CD4-positive, alpha-beta memory T cell (primary cell): ENCODE measurements around the gene CHD6. TPM values are rescaled to one million over a fixed set of nuclear protein-coding genes. Genes with fewer than 3 reads are reported as not detected.

Experiments
- CTCF ChIA-PET: fragments of 350-600 bp; sonication (Branson Sonifier 250); formaldehyde crosslinking; loops from one replicate; lab custom pipeline; 2021; ENCODE audit warnings: inconsistent platforms; ENCODE audit not compliant: partially characterized antibody; lab: Charles Lee
- POLR2A ChIA-PET: fragments of 350-600 bp; sonication (Branson Sonifier 250); formaldehyde crosslinking; loops from one replicate; lab custom pipeline; 2021; ENCODE audit not compliant: partially characterized antibody; lab: Charles Lee
- DNase-seq, 5 donors: peaks; one replicate each; pipeline versions ENCODE4 v3.0.0 to v3.0.0-alpha.2; 2020 to 2022; ENCODE audit warnings: mixed read lengths in 1 of 5
- H3K27ac ChIP-seq: one replicate; pipeline ENCODE4 v1.7.0; 2013; ENCODE audit warnings: low read depth, low read length
- H3K27me3 ChIP-seq: 2 replicates; pipeline ENCODE4 v1.7.0; 2013; ENCODE audit warnings: mild to moderate bottlenecking, low read length, moderate library complexity; ENCODE audit not compliant: insufficient read depth
- H3K36me3 ChIP-seq: 2 replicates; pipeline ENCODE4 v1.7.0; 2013; ENCODE audit warnings: mild to moderate bottlenecking, low read length, moderate library complexity; ENCODE audit not compliant: insufficient read depth
- H3K4me1 ChIP-seq: 2 replicates; pipeline ENCODE4 v1.7.0; 2013; ENCODE audit warnings: mild to moderate bottlenecking, low read length, moderate library complexity; ENCODE audit not compliant: insufficient read depth
- H3K4me3 ChIP-seq, 2 donors: one replicate each; pipeline ENCODE4 v1.7.0; 2013; ENCODE audit warnings: low read length in 2 of 2, mild to moderate bottlenecking in 1 of 2
- H3K9me3 ChIP-seq, 2 donors: one replicate each; pipeline ENCODE4 v1.7.0; 2013; ENCODE audit warnings: low read length in 2 of 2, control low read depth in 1 of 2; ENCODE audit not compliant: control insufficient read depth in 1 of 2
- H3K27ac Mint-ChIP-seq, 7 donors: one replicate each; pipeline ENCODE4 v1.8.0; 2020 to 2021; ENCODE audit warnings: mixed read lengths in 7 of 7, mild to moderate bottlenecking in 6 of 7, inconsistent platforms in 3 of 7, moderate library complexity in 3 of 7
- H3K27me3 Mint-ChIP-seq, 2 donors: one replicate each; pipeline ENCODE4 v1.8.0; 2020 to 2021; ENCODE audit warnings: mixed read lengths in 2 of 2
- H3K36me3 Mint-ChIP-seq, 2 donors: one replicate each; pipeline ENCODE4 v1.8.0; 2020 to 2021; ENCODE audit warnings: mixed read lengths in 2 of 2, inconsistent platforms in 1 of 2, mild to moderate bottlenecking in 1 of 2
- H3K4me1 Mint-ChIP-seq, 4 donors: one replicate each; pipeline ENCODE4 v1.8.0; 2020 to 2021; ENCODE audit warnings: mixed read lengths in 4 of 4, mild to moderate bottlenecking in 1 of 4
- H3K4me3 Mint-ChIP-seq, 8 donors: one replicate each; pipeline ENCODE4 v1.8.0; 2020 to 2021; ENCODE audit warnings: mixed read lengths in 8 of 8, mild to moderate bottlenecking in 7 of 8, moderate library complexity in 6 of 8, inconsistent platforms in 3 of 8
- H3K9me3 Mint-ChIP-seq, 8 donors: one replicate each; pipeline ENCODE4 v1.8.0; 2020 to 2021; ENCODE audit warnings: mixed read lengths in 8 of 8, mild to moderate bottlenecking in 5 of 8, inconsistent platforms in 3 of 8, moderate library complexity in 1 of 8
- intact Hi-C: fragments of 100-400 bp; cut with micrococcal nuclease; formaldehyde crosslinking; loops from one replicate; pipeline ENCODE4 v1.15.1; 2023
- polyA plus RNA-seq, 2 donors: library from polyadenylated mRNA; unstranded; fragments of 300-500 nt; fragmentation: Illumina TruSeq; gene quantifications; one replicate each; pipeline ENCODE4 v1.2.3, GENCODE V29; 2021
- total RNA-seq, 2 experiments: library from RNA; stranded (reverse); gene quantifications; one replicate each; pipeline ENCODE4 v1.2.3, GENCODE V29; 2021

CHD6 gene
- total and polyA plus RNA-seq, 4 experiments from 2014 or later, result 29.2 to 96.8 (median 77.8) TPM

DNA sequence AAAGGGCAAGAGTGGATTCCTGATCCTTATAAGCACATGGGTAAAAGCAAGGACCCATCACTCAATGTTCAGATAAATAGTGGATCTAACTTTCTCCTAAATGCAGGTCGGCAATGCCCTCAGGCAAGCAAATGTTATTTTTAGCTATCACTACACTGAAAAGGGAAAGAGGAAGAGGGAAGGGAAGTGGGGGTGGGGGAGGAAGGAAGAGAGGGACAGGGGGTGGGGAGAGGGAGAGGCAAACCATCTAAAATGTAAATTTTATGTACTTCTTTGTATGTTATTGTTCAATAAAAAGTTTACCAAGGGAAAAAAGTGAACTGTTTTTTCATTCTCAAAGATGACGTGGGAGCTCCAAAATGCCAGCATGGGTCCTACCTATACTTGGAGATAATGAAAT is 44.2 kb downstream of the CHD6 start:
- intact Hi-C loops, result no loop called here
- POLR2A ChIA-PET, result no interaction called here
- no peak overlapping the region for H3K27ac Mint-ChIP-seq

DNA sequence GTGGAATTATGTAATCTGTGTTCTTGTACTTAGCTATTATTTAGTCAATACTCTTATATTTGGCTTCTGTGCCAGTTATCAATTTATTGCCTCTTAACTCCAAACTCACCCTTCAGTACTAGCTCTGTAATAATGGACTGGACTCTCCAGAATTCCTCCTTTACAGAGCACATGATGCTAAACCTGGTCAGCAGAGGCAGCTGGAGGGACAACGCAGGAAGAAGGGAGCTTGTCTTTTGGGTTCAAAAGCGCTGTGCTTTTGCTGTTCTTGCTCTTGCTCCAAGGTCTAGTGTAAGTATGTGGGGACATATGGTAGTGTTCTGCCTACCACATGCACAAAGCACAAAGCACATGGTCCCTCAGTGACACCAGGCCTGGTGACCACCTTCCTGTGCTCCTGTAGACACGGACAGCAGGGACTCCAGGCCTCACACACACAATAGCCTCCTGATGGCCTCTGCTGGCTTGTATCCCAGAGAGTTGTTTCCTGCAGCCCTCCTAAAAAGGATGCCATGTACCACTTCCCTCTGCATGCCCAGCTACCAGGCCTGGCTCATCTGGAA is 46.1 kb downstream of the CHD6 start:
- CTCF ChIA-PET, result no interaction called here
- H3K27me3 Mint-ChIP-seq, result no peaks in the 10 kb centered on the region

More for the DNA sequence above, 44.2 kb downstream of the CHD6 start:
- no peak for DNase-seq
- Histone ChIP-seq H3K9me3 (no peaks in the 10 kb centered on the region), H3K27me3 (no peaks in the 10 kb centered on the region), H3K4me3 (no peak overlapping the region), H3K27ac (no peak overlapping the region), H3K4me1 (peaks cover 51% of the 10 kb centered on the region), H3K36me3 (no peaks in the 10 kb centered on the region)
- Mint-ChIP-seq H3K27me3 (no peaks in the 10 kb centered on the region), H3K36me3 (peaks cover 5 to 13% of the 10 kb centered on the region in 2 donors), H3K9me3 (peaks cover 0 to 9% (median 6%) of the 10 kb centered on the region in 8 donors), H3K4me1 (peaks cover 50 to 80% (median 65%) of the 10 kb centered on the region in 4 donors), H3K4me3 (peak overlapping the region in 4 of 8 donors; percentile 5 to 53 (median 34))
- CTCF ChIA-PET, result no interaction called here

DNA sequence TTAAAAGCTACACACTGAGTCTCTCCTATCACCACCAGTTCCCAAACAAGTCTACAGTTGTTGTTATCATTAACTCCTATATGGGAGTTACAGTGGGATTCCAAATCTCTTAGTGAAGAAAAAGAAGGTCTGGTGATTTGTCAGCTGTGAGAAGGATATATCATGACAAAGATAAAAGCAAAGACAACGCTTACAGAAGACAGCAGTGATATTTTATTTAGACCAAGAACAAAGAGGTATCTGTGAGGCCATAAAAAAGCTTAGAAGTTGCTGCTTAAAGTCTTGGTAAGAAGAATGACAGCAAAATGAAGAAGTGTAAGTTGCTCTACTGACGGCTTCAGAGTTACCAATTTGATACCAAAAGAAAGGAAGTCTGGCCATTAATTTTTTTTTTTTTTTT is 47.2 kb downstream of the CHD6 start:
- H3K9me3 Mint-ChIP-seq, result peaks cover 0 to 8% (median 7%) of the 10 kb centered on the region in 8 donors
- no peak overlapping the region for H3K4me3 ChIP-seq
- peaks cover 49% of the 10 kb centered on the region for H3K4me1 ChIP-seq
- H3K36me3 ChIP-seq, result no peaks in the 10 kb centered on the region
- DNase-seq, result no peak
- ChIA-PET CTCF (no interaction called here), POLR2A (no interaction called here)
- H3K36me3 Mint-ChIP-seq, result peaks cover 8 to 21% of the 10 kb centered on the region in 2 donors
- H3K27ac Mint-ChIP-seq, result no peak overlapping the region
- H3K4me3 Mint-ChIP-seq, result peak overlapping the region in 2 of 8 donors; percentile 2 to 14
- no peaks in the 10 kb centered on the region for H3K27me3 Mint-ChIP-seq
- intact Hi-C loops, result no loop called here
- H3K27me3 ChIP-seq, result no peaks in the 10 kb centered on the region
- H3K9me3 ChIP-seq, result no peaks in the 10 kb centered on the region
- H3K4me1 Mint-ChIP-seq, result peaks cover 49 to 82% (median 61%) of the 10 kb centered on the region in 4 donors
- H3K27ac ChIP-seq, result no peak overlapping the region

More for the DNA sequence above, 46.1 kb downstream of the CHD6 start:
- H3K9me3 ChIP-seq, result no peaks in the 10 kb centered on the region
- POLR2A ChIA-PET, result no interaction called here
- peaks cover 5 to 18% of the 10 kb centered on the region in 2 donors for H3K36me3 Mint-ChIP-seq
- H3K9me3 Mint-ChIP-seq, result peaks cover 0 to 9% (median 6%) of the 10 kb centered on the region in 8 donors
- H3K4me3 ChIP-seq, result no peak overlapping the region
- no peaks in the 10 kb centered on the region for H3K36me3 ChIP-seq
- peaks cover 47 to 80% (median 60%) of the 10 kb centered on the region in 4 donors for H3K4me1 Mint-ChIP-seq
- no peak overlapping the region for H3K27ac ChIP-seq
- peaks cover 49% of the 10 kb centered on the region for H3K4me1 ChIP-seq
- H3K27me3 ChIP-seq, result no peaks in the 10 kb centered on the region
- no peak for DNase-seq
- H3K27ac Mint-ChIP-seq, result no peak overlapping the region
- peak overlapping the region in 3 of 8 donors; percentile 12 to 44 (median 13) for H3K4me3 Mint-ChIP-seq
- intact Hi-C loops, result no loop called here

DNA sequence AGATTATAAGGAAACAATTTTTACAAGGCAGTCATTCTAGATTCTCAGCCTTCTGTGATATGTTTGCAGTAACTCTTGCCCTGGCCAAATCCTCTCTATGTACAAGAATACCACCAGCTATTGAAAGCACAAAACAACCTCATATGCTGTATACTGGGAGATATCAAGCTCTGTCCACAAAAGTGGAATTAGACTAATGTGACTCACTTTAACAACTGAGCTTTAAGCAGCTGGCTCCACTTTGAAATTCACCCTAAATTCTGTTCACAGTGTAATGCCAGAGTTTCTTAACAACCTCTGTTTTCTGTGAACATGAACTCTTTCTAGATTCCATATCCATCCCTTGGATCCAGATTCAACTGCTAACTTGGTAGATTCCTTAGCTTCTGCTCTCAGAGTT is 47.6 kb downstream of the CHD6 start:
- Mint-ChIP-seq H3K36me3 (peaks cover 10 to 23% of the 10 kb centered on the region in 2 donors), H3K4me1 (peaks cover 51 to 84% (median 62%) of the 10 kb centered on the region in 4 donors), H3K4me3 (peak overlapping the region in 1 of 8 donors; percentile 65), H3K27me3 (no peaks in the 10 kb centered on the region), H3K27ac (peak overlapping the region in 1 of 7 donors; percentile 2), H3K9me3 (peaks cover 0 to 6% (median 6%) of the 10 kb centered on the region in 8 donors)
- Histone ChIP-seq H3K4me1 (peaks cover 49% of the 10 kb centered on the region), H3K9me3 (no peaks in the 10 kb centered on the region), H3K4me3 (no peak overlapping the region), H3K36me3 (no peaks in the 10 kb centered on the region), H3K27ac (no peak overlapping the region), H3K27me3 (no peaks in the 10 kb centered on the region)
- DNase-seq, result no peak
- ChIA-PET POLR2A (no interaction called here), CTCF (no interaction called here)
- intact Hi-C loops, result no loop called here

DNA sequence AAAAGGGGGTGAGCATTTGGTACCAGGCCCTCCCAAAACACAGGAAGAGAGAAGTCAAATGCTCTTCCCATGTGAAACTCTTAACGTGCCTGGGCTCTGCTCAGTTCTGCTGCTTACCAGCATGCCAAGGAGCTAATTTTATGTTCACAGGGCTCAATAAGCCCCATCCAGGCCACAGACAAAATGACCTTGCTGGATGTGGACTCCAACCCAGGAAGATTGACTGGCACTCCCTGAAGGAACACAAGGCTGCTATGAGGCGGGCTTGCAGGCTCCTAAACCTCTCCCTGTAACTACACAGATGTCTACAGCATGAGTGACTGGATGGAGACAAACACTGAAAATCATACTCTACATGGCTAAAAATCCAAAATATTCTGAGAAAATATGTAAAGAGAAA is 50.6 kb downstream of the CHD6 start:
- Histone ChIP-seq H3K27ac (no peak overlapping the region), H3K9me3 (no peaks in the 10 kb centered on the region), H3K4me3 (no peak overlapping the region), H3K27me3 (no peaks in the 10 kb centered on the region), H3K4me1 (peaks cover 41% of the 10 kb centered on the region), H3K36me3 (no peaks in the 10 kb centered on the region)
- intact Hi-C loops, result no loop called here
- no peak overlapping the region for H3K4me3 Mint-ChIP-seq
- peaks cover 0 to 3% (median 0%) of the 10 kb centered on the region in 8 donors for H3K9me3 Mint-ChIP-seq
- H3K27me3 Mint-ChIP-seq, result no peaks in the 10 kb centered on the region
- H3K36me3 Mint-ChIP-seq, result peaks cover 6 to 24% of the 10 kb centered on the region in 2 donors
- ChIA-PET POLR2A (no interaction called here), CTCF (interaction anchor here (1.0 kb wide), 1 partner anchor 51 kb away, joined by 3 read pairs; the partner anchor contains the start of gene CHD6)
- H3K4me1 Mint-ChIP-seq, result peaks cover 55 to 86% (median 66%) of the 10 kb centered on the region in 4 donors
- DNase-seq, result no peak
- no peak overlapping the region for H3K27ac Mint-ChIP-seq

DNA sequence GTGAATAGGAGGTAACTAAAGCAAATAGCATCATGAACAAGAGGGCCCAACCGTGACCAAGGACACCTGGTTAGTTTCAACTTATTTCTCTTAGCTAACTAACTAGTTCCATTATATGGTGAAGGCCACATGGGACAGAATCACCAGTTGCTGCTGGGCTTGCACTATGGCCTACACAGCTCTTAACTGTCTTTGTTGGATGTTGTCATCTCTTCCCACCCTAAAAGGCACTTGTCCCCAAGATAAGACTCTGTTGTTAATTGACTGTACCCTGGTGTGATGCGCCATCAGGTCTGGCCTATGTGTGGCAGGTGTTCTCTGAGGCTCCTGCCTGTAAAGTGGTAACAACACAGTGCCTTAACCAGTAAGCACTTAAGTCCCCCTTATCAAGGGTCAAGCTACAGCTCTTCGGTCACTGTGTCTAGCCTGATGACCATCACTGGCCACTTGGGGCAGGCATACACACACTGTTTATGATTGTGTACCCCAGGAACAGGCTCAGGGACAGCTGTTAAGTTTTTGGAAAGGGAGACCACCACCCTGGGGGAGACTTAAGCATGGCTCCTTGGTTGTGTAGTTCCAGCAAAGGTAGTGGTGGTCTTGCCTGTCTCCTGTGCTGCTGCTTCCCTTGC is 51.2 kb downstream of the CHD6 start:
- Histone ChIP-seq H3K4me3 (no peak overlapping the region), H3K36me3 (no peaks in the 10 kb centered on the region), H3K27me3 (no peaks in the 10 kb centered on the region), H3K9me3 (no peaks in the 10 kb centered on the region), H3K4me1 (peaks cover 40% of the 10 kb centered on the region), H3K27ac (no peak overlapping the region)
- intact Hi-C loops, result no loop called here
- no peak overlapping the region for H3K4me3 Mint-ChIP-seq
- ChIA-PET POLR2A (no interaction called here), CTCF (interaction anchor here (0.6 kb wide), 1 partner anchor 15 kb away, joined by 3 read pairs; no protein-coding TSS in a partner anchor)
- no peaks in the 10 kb centered on the region for H3K27me3 Mint-ChIP-seq
- peaks cover 55 to 86% (median 65%) of the 10 kb centered on the region in 4 donors for H3K4me1 Mint-ChIP-seq
- H3K27ac Mint-ChIP-seq, result peak overlapping the region in 1 of 7 donors; percentile 48
- peaks cover 6 to 24% of the 10 kb centered on the region in 2 donors for H3K36me3 Mint-ChIP-seq
- H3K9me3 Mint-ChIP-seq, result peaks cover 0 to 3% (median 0%) of the 10 kb centered on the region in 8 donors
- DNase-seq, result no peak

DNA sequence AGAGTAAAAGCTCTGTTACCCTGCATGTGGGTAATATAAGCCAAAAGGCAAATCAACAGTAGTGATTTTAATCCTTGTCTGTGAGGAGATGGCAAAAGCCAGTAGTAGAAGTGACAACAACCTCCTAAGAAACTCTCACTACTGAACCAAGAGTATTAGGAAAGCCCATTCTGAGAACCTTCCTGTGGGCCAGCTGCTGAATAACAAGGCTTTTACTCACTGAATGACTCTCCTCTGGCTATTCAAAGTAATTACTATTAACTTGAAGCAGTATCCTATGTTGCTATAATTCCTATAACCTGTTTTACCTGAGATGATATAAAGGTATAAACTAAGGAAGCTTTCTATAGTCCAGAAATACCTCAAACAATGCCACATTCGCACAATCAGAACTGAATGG is 55.1 kb downstream of the CHD6 start:
- Histone ChIP-seq H3K27ac (no peak overlapping the region), H3K4me1 (peaks cover 45% of the 10 kb centered on the region), H3K36me3 (no peaks in the 10 kb centered on the region), H3K9me3 (no peaks in the 10 kb centered on the region), H3K27me3 (no peaks in the 10 kb centered on the region), H3K4me3 (no peak overlapping the region)
- H3K27ac Mint-ChIP-seq, result no peak overlapping the region
- peaks cover 67 to 94% (median 76%) of the 10 kb centered on the region in 4 donors for H3K4me1 Mint-ChIP-seq
- CTCF ChIA-PET, result no interaction called here
- DNase-seq, result no peak
- peaks cover 14 to 51% of the 10 kb centered on the region in 2 donors for H3K36me3 Mint-ChIP-seq
- peaks cover 0 to 8% (median 1%) of the 10 kb centered on the region in 8 donors for H3K9me3 Mint-ChIP-seq
- POLR2A ChIA-PET, result no interaction called here
- H3K27me3 Mint-ChIP-seq, result no peaks in the 10 kb centered on the region
- H3K4me3 Mint-ChIP-seq, result no peak overlapping the region
- intact Hi-C loops, result no loop called here
